Gastroesophageal sphincter (tissue), 3 donors: Measurements from ENCODE around the gene LPO.

ENCODE experiments used
- CTCF ChIP-seq, 4 experiments: fragments of 200-600 bp in 2 of 4; fragments of 450-650 bp in 2 of 4; sonication (generic) in 1 of 4; IDR thresholded peaks; one replicate each; pipeline ENCODE4 v1.5.1; 2017 to 2019; ENCODE audit warnings: antibody characterized with exemption in 4 of 4, mild to moderate bottlenecking in 2 of 4, moderate library complexity in 2 of 4
- EP300 ChIP-seq: sonication (generic); formaldehyde crosslinking; IDR thresholded peaks from one replicate; pipeline ENCODE4 v1.6.1; 2017; ENCODE audit warnings: antibody characterized with exemption, mild to moderate bottlenecking

- TF ChIP-seq CTCF (IDR thresholded peaks at IDR 0.05) (no peak), EP300 (no peak)
These were observed 9.0 kb upstream of the LPO start for GRCh38 chr17:58229384-58229783.
